Measurements from ENCODE around the gene DACT2.
"Not testable (repeated sequence)": the region's sequence is repeated elsewhere in the genome, so short reads cannot be mapped to it uniquely, and the experiment has no call there.

The DACT2 gene

DNA sequence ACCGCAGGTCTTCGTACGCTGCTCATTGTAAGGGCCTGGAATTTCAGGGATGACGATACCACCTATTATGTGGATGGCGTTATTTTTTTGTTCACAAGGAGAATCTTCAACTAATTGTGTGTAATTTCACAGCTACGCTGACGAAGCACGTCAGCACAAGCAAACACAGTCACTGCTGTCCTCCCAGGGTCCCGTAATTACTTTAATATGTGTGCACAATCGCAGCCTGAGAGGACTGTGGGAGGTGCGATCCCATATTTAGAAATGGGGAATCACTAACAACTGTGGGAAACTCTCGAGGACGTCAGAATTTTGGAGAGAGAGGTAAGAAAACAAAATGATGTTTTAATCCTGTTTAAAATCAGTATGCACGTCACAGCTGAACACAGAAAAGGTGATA lies 40.2 kb upstream of the DACT2 start:
- H3K4me3 ChIP-seq (replicated peaks in 1 of 2; ENCODE audit: low read depth in 2 of 2, low read length in 2 of 2): no peak overlapping the region
- DNase-seq (ENCODE audit: low read depth in 2 of 2): no peak
- TF ChIP-seq, protein P1, sequence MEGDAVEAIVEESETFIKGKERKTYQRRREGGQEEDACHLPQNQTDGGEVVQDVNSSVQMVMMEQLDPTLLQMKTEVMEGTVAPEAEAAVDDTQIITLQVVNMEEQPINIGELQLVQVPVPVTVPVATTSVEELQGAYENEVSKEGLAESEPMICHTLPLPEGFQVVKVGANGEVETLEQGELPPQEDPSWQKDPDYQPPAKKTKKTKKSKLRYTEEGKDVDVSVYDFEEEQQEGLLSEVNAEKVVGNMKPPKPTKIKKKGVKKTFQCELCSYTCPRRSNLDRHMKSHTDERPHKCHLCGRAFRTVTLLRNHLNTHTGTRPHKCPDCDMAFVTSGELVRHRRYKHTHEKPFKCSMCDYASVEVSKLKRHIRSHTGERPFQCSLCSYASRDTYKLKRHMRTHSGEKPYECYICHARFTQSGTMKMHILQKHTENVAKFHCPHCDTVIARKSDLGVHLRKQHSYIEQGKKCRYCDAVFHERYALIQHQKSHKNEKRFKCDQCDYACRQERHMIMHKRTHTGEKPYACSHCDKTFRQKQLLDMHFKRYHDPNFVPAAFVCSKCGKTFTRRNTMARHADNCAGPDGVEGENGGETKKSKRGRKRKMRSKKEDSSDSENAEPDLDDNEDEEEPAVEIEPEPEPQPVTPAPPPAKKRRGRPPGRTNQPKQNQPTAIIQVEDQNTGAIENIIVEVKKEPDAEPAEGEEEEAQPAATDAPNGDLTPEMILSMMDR (IDR thresholded peaks at IDR 0.05; ENCODE audit: low read depth, low read length): no peak

DNA sequence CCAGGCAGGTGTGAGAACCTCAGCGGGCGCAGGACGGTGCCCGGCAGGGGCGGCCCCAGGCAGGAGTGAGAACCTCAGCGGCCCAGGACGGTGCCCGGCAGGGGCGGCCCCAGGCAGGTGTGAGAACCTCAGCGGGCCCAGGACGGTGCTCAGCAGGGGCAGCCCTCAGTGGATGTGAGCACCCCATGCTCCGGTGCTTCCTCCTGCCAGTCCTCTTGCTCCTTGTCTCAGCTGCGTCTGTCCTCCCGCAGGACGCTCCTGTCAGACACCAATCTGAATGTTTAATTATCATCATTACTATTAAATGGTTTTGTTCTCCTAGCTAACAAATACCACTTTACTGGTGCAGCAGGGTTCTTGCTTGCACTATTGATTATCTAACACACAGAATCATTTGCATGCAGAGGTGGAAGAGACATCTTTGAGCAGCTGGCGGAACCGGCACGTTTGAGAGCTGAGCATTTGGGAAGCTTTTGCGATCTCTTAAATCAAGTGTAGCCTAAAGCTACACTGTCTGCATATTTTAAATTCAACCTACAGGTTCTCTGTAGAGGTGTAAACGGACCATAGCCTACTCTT lies 39.4 kb upstream of the DACT2 start:
- DNase-seq (ENCODE audit: low read depth in 2 of 2): no peak
- TF ChIP-seq, protein P1 (IDR thresholded peaks at IDR 0.05; ENCODE audit: low read depth, low read length): no peak
- H3K4me3 ChIP-seq (replicated peaks in 1 of 2; ENCODE audit: low read depth in 2 of 2, low read length in 2 of 2): no peak overlapping the region

DNA sequence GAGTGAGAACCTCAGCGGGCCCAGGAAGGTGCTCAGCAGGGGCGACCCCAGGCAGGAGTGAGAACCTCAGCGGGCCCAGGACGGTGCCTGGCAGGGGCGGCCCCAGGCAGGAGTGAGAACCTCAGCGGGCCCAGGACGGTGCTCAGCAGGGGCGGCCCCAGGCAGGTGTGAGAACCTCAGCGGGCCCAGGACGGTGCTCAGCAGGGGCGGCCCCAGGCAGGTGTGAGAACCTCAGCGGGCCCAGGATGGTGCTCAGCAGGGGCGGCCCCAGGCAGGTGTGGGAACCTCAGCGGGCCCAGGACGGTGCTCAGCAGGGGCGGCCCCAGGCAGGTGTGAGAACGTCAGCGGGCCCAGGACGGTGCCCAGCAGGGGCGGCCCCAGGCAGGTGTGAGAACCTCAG lies 37.3 kb upstream of the DACT2 start:
- not testable (repeated sequence) for DNase-seq (ENCODE audit: low read depth in 2 of 2); H3K4me3 ChIP-seq (replicated peaks in 1 of 2; ENCODE audit: low read depth in 2 of 2, low read length in 2 of 2)

DNA sequence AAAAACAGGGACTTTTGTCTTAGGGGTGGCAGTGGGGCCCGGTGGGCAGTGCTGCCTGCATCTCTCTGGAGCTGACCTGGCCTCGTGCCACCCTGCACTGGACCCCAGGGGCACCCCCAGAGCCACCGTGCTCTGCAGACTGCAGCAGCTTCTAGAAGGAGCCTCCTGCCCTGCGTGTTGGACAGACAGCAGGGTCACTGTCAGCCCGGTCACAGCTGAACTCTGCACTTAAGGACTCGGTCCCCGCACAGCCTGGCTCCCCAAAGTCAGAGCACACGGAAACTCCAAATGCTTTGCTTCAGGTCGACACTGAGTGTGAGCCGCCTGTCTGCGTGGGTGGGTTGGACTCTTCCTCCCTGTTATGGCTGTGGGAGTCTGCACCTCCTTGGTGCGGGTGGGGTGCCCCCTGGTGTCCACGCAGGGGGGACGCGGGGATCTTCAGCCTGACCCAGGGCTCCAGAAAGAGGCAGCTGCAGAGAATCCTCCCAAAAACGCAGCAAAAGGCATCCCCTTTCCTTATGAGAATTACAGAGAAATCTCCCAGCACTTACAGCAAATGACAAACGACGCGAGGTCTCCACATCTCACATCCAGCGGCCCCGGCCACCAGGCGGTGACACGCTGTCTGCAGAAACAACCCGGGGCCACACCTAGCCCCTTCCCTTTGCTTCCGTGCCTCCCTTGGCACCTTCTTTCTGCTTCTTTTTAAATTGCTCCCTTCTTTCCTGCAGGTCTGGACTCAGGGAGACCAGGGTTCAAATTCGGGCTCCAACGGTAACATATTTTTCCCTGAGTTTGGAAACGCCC lies 36.3 kb upstream of the DACT2 start:
- H3K4me3 ChIP-seq (replicated peaks in 1 of 2; ENCODE audit: low read depth in 2 of 2, low read length in 2 of 2): no peak overlapping the region
- TF ChIP-seq, protein P1 (IDR thresholded peaks at IDR 0.05; ENCODE audit: low read depth, low read length): peak; percentile 45
- peak; percentile 14 to 78 for DNase-seq (ENCODE audit: low read depth in 2 of 2)

DNA sequence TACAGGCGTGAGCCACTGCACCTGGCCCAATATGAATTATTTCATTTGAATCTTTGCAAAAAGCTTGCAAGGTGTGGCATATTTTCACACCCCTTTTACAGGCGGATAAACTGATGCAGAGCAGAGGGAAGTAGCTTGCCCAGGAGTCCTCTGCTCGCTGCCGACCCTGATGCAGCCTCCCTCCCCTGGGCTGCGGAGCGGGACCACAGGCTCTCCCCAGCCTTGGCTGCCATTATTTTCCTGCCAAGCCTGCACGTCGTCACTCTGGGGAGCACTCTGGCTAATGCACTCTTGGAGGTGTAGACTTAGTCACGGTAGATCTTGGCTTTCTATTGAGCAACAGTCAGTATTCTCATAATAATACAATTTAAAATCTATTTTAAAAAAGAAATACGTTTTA lies 34.8 kb upstream of the DACT2 start:
- TF ChIP-seq, protein P1 (IDR thresholded peaks at IDR 0.05; ENCODE audit: low read depth, low read length): no peak
- no peak overlapping the region for H3K4me3 ChIP-seq (replicated peaks in 1 of 2; ENCODE audit: low read depth in 2 of 2, low read length in 2 of 2)
- no peak for DNase-seq (ENCODE audit: low read depth in 2 of 2)

DNA sequence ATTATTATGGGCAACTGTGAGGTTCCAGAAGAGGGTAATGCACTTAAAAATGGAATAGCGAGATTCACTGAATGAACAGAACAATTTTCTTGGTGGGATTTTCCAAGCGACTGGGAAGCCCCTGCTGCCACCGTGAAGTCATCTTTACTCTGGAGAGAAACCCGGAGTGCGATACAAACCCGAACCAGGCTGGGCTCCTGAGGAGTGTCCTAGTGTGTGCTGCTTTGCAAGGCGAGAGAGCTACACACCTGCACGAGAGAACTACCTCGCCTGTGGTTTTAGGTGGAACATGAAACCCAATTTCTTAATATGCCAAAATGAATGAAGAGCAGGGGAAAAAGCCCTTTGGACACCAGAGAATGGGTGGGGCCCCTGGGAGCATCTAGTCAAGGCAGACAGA lies 33.5 kb upstream of the DACT2 start:
- TF ChIP-seq, protein P1 (IDR thresholded peaks at IDR 0.05; ENCODE audit: low read depth, low read length): no peak
- no peak overlapping the region for H3K4me3 ChIP-seq (replicated peaks in 1 of 2; ENCODE audit: low read depth in 2 of 2, low read length in 2 of 2)
- DNase-seq (ENCODE audit: low read depth in 2 of 2): no peak

DNA sequence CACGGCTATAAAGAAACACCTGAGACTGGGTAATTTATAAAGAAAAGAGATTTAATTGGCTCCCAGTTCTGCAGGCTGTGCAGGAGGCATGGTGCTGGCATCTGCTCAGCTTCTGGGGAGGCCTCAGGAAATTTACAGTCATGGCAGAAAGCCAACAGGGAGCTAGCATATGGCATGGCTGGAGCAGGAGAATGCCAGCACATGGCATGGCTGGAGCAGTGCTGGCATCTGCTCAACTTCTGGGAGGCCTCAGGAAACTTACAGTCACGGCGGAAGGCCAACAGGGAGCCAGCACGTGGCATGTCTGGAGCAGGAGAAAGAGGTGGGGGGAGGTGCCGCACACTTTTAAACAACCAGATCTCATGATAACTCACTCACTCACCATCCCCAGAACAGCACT lies 32.5 kb upstream of the DACT2 start:
- TF ChIP-seq, protein P1 (IDR thresholded peaks at IDR 0.05; ENCODE audit: low read depth, low read length): no peak
- H3K4me3 ChIP-seq (replicated peaks in 1 of 2; ENCODE audit: low read depth in 2 of 2, low read length in 2 of 2): no peak overlapping the region
- no peak for DNase-seq (ENCODE audit: low read depth in 2 of 2)
